ENCODE measurements around the gene C4BPA.

Gene C4BPA

GRCh38 chr1:207077012-207077411 lies 27.0 kb upstream of the C4BPA start:
- Histone ChIP-seq H3K9me3 (ENCODE audit: control insufficient read depth, low read length) (no peaks in the 10 kb centered on the region), H3K36me3 (ENCODE audit: control insufficient read depth, insufficient read depth, low read length) (no peaks in the 10 kb centered on the region), H3K4me1 (ENCODE audit: control insufficient read depth, insufficient read depth, low read length, poor library complexity, severe bottlenecking) (no peaks in the 10 kb centered on the region), H3K27ac (ENCODE audit: low read depth, low read length, severe bottlenecking) (no peak overlapping the region), H3K4me3 (ENCODE audit: extremely low read depth, insufficient read depth, low read length, poor library complexity, severe bottlenecking) (no peak overlapping the region)
- WGBS, 2 experiments (ENCODE audit: insufficient coverage in 2 of 2) = 100% methylated on average over 1 of the region's 1 CpG; no CpG with 5 or more reads in 1 of the 2 experiments

- Histone ChIP-seq H3K9me3 (ENCODE audit: control insufficient read depth, low read length) (no peaks in the 10 kb centered on the region), H3K4me3 (ENCODE audit: extremely low read depth, insufficient read depth, low read length, poor library complexity, severe bottlenecking) (no peak overlapping the region), H3K4me1 (ENCODE audit: control insufficient read depth, insufficient read depth, low read length, poor library complexity, severe bottlenecking) (peaks cover 2% of the 10 kb centered on the region), H3K27ac (ENCODE audit: low read depth, low read length, severe bottlenecking) (no peak overlapping the region), H3K36me3 (ENCODE audit: control insufficient read depth, insufficient read depth, low read length) (no peaks in the 10 kb centered on the region)
- 67 to 69% methylated on average over 3 of the region's 6 CpGs for WGBS, 2 experiments (ENCODE audit: insufficient coverage in 2 of 2)
Observed at GRCh38 chr1:207077470-207078377, 26.3 kb upstream of the C4BPA start.

- WGBS, 2 experiments (ENCODE audit: insufficient coverage in 2 of 2) = 88 to 96% methylated on average over 10 of the region's 11 CpGs
- no peaks in the 10 kb centered on the region for H3K9me3 ChIP-seq (ENCODE audit: control insufficient read depth, low read length)
- H3K36me3 ChIP-seq (ENCODE audit: control insufficient read depth, insufficient read depth, low read length) = no peaks in the 10 kb centered on the region
- no peak overlapping the region for H3K4me3 ChIP-seq (ENCODE audit: extremely low read depth, insufficient read depth, low read length, poor library complexity, severe bottlenecking)
- H3K4me1 ChIP-seq (ENCODE audit: control insufficient read depth, insufficient read depth, low read length, poor library complexity, severe bottlenecking) = peaks cover 3% of the 10 kb centered on the region
- H3K27ac ChIP-seq (ENCODE audit: low read depth, low read length, severe bottlenecking) = no peak overlapping the region
Observed at GRCh38 chr1:207078578-207079132, 25.4 kb upstream of the C4BPA start.

DNA sequence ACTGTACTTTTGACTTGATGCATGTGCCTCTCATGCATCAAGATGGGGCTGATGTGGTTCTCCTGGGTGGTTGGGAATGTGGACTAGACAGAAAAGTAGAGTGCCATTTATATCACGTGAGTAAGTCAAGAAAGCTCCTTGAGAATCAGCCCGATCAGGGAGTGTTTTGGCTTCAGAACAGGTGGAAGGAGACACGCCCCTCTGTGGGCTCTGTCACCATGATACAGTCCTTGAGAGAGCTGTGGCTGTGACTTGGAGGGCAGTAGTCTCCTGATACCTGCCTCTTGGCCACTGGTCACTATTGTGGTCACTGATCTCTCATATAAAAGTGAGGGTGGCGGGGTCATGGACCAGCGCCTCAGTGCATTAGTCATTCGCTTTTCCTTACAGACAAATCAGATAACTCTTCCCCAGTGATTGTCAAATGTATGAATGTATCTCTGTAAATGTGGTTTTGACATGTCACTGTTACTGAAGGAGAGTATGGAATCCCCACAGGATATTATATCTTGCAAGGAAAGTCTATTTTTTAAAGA lies 24.3 kb upstream of the C4BPA start:
- H3K9me3 ChIP-seq (ENCODE audit: control insufficient read depth, low read length) = no peaks in the 10 kb centered on the region
- H3K27ac ChIP-seq (ENCODE audit: low read depth, low read length, severe bottlenecking) = no peak overlapping the region
- WGBS, 2 experiments (ENCODE audit: insufficient coverage in 2 of 2) = 88 to 94% methylated on average over 2 to 4 of the region's 6 CpGs
- H3K36me3 ChIP-seq (ENCODE audit: control insufficient read depth, insufficient read depth, low read length) = no peaks in the 10 kb centered on the region
- peaks cover 3% of the 10 kb centered on the region for H3K4me1 ChIP-seq (ENCODE audit: control insufficient read depth, insufficient read depth, low read length, poor library complexity, severe bottlenecking)
- H3K4me3 ChIP-seq (ENCODE audit: extremely low read depth, insufficient read depth, low read length, poor library complexity, severe bottlenecking) = no peak overlapping the region

DNA sequence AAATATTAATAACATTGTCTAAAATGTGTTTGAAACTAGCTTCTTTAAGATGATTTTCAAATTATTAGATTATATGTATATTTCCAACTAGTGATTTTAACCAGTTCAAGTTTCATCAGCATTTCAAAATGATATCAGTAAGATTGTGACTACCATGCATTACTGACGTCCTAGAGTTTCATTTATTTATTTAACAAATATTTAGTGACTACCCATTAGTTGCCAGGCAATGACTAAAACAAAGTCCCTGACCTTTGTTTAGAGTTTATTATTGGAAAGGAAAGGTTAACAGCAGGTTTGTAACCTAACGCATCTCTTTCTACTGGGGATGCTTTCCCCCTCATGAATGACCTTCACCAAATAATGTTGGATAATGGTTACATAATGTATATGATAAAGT lies 22.9 kb upstream of the C4BPA start:
- Histone ChIP-seq H3K4me1 (ENCODE audit: control insufficient read depth, insufficient read depth, low read length, poor library complexity, severe bottlenecking) (peaks cover 16% of the 10 kb centered on the region), H3K36me3 (ENCODE audit: control insufficient read depth, insufficient read depth, low read length) (no peaks in the 10 kb centered on the region), H3K9me3 (ENCODE audit: control insufficient read depth, low read length) (no peaks in the 10 kb centered on the region), H3K4me3 (ENCODE audit: extremely low read depth, insufficient read depth, low read length, poor library complexity, severe bottlenecking) (no peak overlapping the region), H3K27ac (ENCODE audit: low read depth, low read length, severe bottlenecking) (no peak overlapping the region)
- no CpG with 5 or more reads among the region's 2 CpGs for WGBS, 2 experiments (ENCODE audit: insufficient coverage in 2 of 2)

DNA sequence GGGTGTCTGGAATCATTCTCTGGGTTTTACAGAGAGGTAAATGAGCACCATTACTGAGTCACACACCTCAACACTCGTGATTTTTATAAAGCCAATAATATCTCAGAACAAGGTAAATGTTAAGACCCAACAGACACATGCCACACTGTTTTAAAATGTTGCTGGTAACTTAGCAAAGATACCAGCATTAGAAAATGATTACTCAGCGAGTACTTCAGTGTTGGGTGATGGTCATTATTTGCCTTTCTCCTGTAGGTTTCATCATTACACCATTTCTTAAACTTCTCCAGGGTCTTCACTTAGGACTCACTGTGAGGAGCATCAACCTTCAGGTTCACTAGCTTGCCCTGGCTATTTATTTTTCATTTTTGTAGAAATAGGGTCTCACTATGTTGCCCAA lies 22.2 kb upstream of the C4BPA start:
- no peaks in the 10 kb centered on the region for H3K9me3 ChIP-seq (ENCODE audit: control insufficient read depth, low read length)
- H3K27ac ChIP-seq (ENCODE audit: low read depth, low read length, severe bottlenecking) = no peak overlapping the region
- H3K4me1 ChIP-seq (ENCODE audit: control insufficient read depth, insufficient read depth, low read length, poor library complexity, severe bottlenecking) = peaks cover 18% of the 10 kb centered on the region
- H3K36me3 ChIP-seq (ENCODE audit: control insufficient read depth, insufficient read depth, low read length) = no peaks in the 10 kb centered on the region
- no peak overlapping the region for H3K4me3 ChIP-seq (ENCODE audit: extremely low read depth, insufficient read depth, low read length, poor library complexity, severe bottlenecking)
- 100% methylated on average over 1 of the region's 2 CpGs; no CpG with 5 or more reads in 1 of the 2 experiments for WGBS, 2 experiments (ENCODE audit: insufficient coverage in 2 of 2)

- peak overlapping the region; percentile 24 for H3K27ac ChIP-seq (ENCODE audit: low read depth, low read length, severe bottlenecking)
- no peaks in the 10 kb centered on the region for H3K9me3 ChIP-seq (ENCODE audit: control insufficient read depth, low read length)
- H3K4me3 ChIP-seq (ENCODE audit: extremely low read depth, insufficient read depth, low read length, poor library complexity, severe bottlenecking) = no peak overlapping the region
- H3K4me1 ChIP-seq (ENCODE audit: control insufficient read depth, insufficient read depth, low read length, poor library complexity, severe bottlenecking) = peaks cover 40% of the 10 kb centered on the region
- WGBS, 2 experiments (ENCODE audit: insufficient coverage in 2 of 2) = 53 to 94% methylated on average over 2 of the region's 2 CpGs
- H3K36me3 ChIP-seq (ENCODE audit: control insufficient read depth, insufficient read depth, low read length) = no peaks in the 10 kb centered on the region
Observed at GRCh38 chr1:207084232-207084631, 19.8 kb upstream of the C4BPA start.

GRCh38 chr1:207084701-207085180 lies 19.3 kb upstream of the C4BPA start:
- Histone ChIP-seq H3K4me3 (ENCODE audit: extremely low read depth, insufficient read depth, low read length, poor library complexity, severe bottlenecking) (no peak overlapping the region), H3K27ac (ENCODE audit: low read depth, low read length, severe bottlenecking) (peak overlapping the region; percentile 24), H3K36me3 (ENCODE audit: control insufficient read depth, insufficient read depth, low read length) (no peaks in the 10 kb centered on the region), H3K9me3 (ENCODE audit: control insufficient read depth, low read length) (no peaks in the 10 kb centered on the region), H3K4me1 (ENCODE audit: control insufficient read depth, insufficient read depth, low read length, poor library complexity, severe bottlenecking) (peaks cover 45% of the 10 kb centered on the region)
- WGBS, 2 experiments (ENCODE audit: insufficient coverage in 2 of 2) = 33 to 44% methylated on average over 5 to 7 of the region's 8 CpGs

DNA sequence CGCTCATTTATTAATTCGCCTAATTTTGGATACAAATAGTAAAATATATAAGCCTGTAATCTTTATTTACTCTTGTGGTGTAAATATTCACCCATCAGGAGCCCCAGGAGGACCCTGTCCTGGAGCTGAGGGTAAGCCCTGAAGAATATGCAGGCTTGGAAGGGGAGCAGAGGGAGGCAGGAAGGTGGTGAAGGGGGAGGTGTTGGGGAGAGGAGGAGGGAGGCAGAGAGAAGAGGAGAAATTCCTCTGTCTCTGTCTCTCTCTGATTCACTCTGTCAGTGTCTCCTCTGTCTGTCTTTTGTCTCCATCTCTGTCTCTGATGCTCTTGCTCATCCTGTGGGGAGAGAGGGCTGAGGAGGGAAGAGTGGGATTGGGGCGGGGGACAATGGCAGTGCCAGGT lies 18.1 kb upstream of the C4BPA start:
- Histone ChIP-seq H3K4me3 (ENCODE audit: extremely low read depth, insufficient read depth, low read length, poor library complexity, severe bottlenecking) (no peak overlapping the region), H3K27ac (ENCODE audit: low read depth, low read length, severe bottlenecking) (no peak overlapping the region), H3K4me1 (ENCODE audit: control insufficient read depth, insufficient read depth, low read length, poor library complexity, severe bottlenecking) (peaks cover 46% of the 10 kb centered on the region), H3K36me3 (ENCODE audit: control insufficient read depth, insufficient read depth, low read length) (no peaks in the 10 kb centered on the region), H3K9me3 (ENCODE audit: control insufficient read depth, low read length) (no peaks in the 10 kb centered on the region)
- no CpG with 5 or more reads among the region's 3 CpGs for WGBS, 2 experiments (ENCODE audit: insufficient coverage in 2 of 2)

GRCh38 chr1:207088161-207088560 lies 15.9 kb upstream of the C4BPA start:
- Histone ChIP-seq H3K27ac (ENCODE audit: low read depth, low read length, severe bottlenecking) (peak overlapping the region; percentile 68), H3K36me3 (ENCODE audit: control insufficient read depth, insufficient read depth, low read length) (no peaks in the 10 kb centered on the region), H3K4me1 (ENCODE audit: control insufficient read depth, insufficient read depth, low read length, poor library complexity, severe bottlenecking) (peaks cover 43% of the 10 kb centered on the region), H3K4me3 (ENCODE audit: extremely low read depth, insufficient read depth, low read length, poor library complexity, severe bottlenecking) (no peak overlapping the region), H3K9me3 (ENCODE audit: control insufficient read depth, low read length) (no peaks in the 10 kb centered on the region)
- WGBS, 2 experiments (ENCODE audit: insufficient coverage in 2 of 2) = 80% methylated on average over 1 of the region's 2 CpGs; no CpG with 5 or more reads in 1 of the 2 experiments

All from mesodermal cell (in vitro differentiated cells).